Sciatic nerve (tissue), 2 donors: Measurements from ENCODE around the gene NELL1. TPM values are rescaled to one million over a fixed set of nuclear protein-coding genes. Genes with fewer than 3 reads are reported as not detected.

Source experiments
- ATAC-seq: fragments of 200-7000 bp; cut with Tn5 transposase; one replicate; pipeline ENCODE4 v1.9.1; 2020; ENCODE audit warnings: mild to moderate bottlenecking, moderate library complexity
- DNase-seq: peaks from one replicate; pipeline ENCODE4 v3.0.0-alpha.2; 2020; ENCODE audit warnings: low spot score
- intact Hi-C: fragments of 100-400 bp; cut with DNase I; formaldehyde crosslinking; loops from one replicate; pipeline ENCODE4 v1.14.2; 2022
- total RNA-seq: library from RNA; stranded (reverse); fragmentation: NEBNext Ultra II Directional; extraction: Animal tissue kit (Norgen Biotek cat#: 25700); gene quantifications from one replicate; pipeline ENCODE4 v1.2.1, GENCODE V29; 2021
- donor health status: DM: no; HTN: no; CAD: no.
- donor health status: DM: no; HTN: no; CAD: no.

The NELL1 gene
- total RNA-seq: 0.18 TPM

GRCh38 chr11:20668844-20669819, at the start of gene NELL1:
Gene NELL1 (plus strand): TSS chr11:20669586.
- intact Hi-C loops: no loop called here
- ATAC-seq (no peak), DNase-seq (no peak)

GRCh38 chr11:20620988-20621387, 48.4 kb upstream of the NELL1 start:
- DNase-seq: no peak
- intact Hi-C loops: no loop called here
- no peak for ATAC-seq

GRCh38 chr11:20621679-20622078, 47.7 kb upstream of the NELL1 start:
- no peak for ATAC-seq
- no peak for DNase-seq
- intact Hi-C loops: no loop called here

- ATAC-seq (no peak), DNase-seq (no peak)
- intact Hi-C loops: no loop called here
Observed at GRCh38 chr11:20623252-20623651, 46.1 kb upstream of the NELL1 start.

GRCh38 chr11:20626279-20626678, 43.1 kb upstream of the NELL1 start:
- intact Hi-C loops: no loop called here
- ATAC-seq (no peak), DNase-seq (no peak)

GRCh38 chr11:20627026-20627425, 42.4 kb upstream of the NELL1 start:
- intact Hi-C loops: no loop called here
- ATAC-seq: no peak
- DNase-seq: no peak

- no peak for DNase-seq
- no peak for ATAC-seq
- intact Hi-C loops: no loop called here
Observed at GRCh38 chr11:20627701-20628100, 41.7 kb upstream of the NELL1 start.

- intact Hi-C loops: no loop called here
- no peak for DNase-seq
- no peak for ATAC-seq
Observed at GRCh38 chr11:20631519-20632168, 37.7 kb upstream of the NELL1 start.

- DNase-seq (no peak), ATAC-seq (no peak)
- intact Hi-C loops: no loop called here
Observed at GRCh38 chr11:20632169-20632532, 37.2 kb upstream of the NELL1 start.

GRCh38 chr11:20634044-20634443, 35.3 kb upstream of the NELL1 start:
- DNase-seq (no peak), ATAC-seq (no peak)
- intact Hi-C loops: no loop called here

- intact Hi-C loops: no loop called here
- ATAC-seq: no peak
- DNase-seq: no peak
Observed at GRCh38 chr11:20634781-20635180, 34.6 kb upstream of the NELL1 start.

- intact Hi-C loops: no loop called here
- ATAC-seq (no peak), DNase-seq (no peak)
Observed at GRCh38 chr11:20638074-20638473, 31.3 kb upstream of the NELL1 start.

- DNase-seq (no peak), ATAC-seq (no peak)
- intact Hi-C loops: loop anchor here (10.0 kb wide), 1 partner anchor 1665 kb away; no protein-coding TSS in a partner anchor
Observed at GRCh38 chr11:20639688-20640087, 29.7 kb upstream of the NELL1 start.

- no peak for DNase-seq
- intact Hi-C loops: loop anchor here (10.0 kb wide), 1 partner anchor 1664 kb away; no protein-coding TSS in a partner anchor
- ATAC-seq: no peak
Observed at GRCh38 chr11:20640401-20640800, 29.0 kb upstream of the NELL1 start.

- intact Hi-C loops: loop anchor here (10.0 kb wide), 1 partner anchor 1660 kb away; no protein-coding TSS in a partner anchor
- ATAC-seq (no peak), DNase-seq (no peak)
Observed at GRCh38 chr11:20644360-20644759, 25.0 kb upstream of the NELL1 start.

- DNase-seq: no peak
- intact Hi-C loops: loop anchor here (10.0 kb wide), 1 partner anchor 1657 kb away; no protein-coding TSS in a partner anchor
- ATAC-seq: peak; percentile 42
Observed at GRCh38 chr11:20647976-20648565, 21.3 kb upstream of the NELL1 start.

- intact Hi-C loops: no loop called here
- DNase-seq (no peak), ATAC-seq (no peak)
Observed at GRCh38 chr11:20652150-20652806, 17.1 kb upstream of the NELL1 start.

GRCh38 chr11:20654038-20654437, 15.3 kb upstream of the NELL1 start:
- no peak for DNase-seq
- intact Hi-C loops: no loop called here

GRCh38 chr11:20656901-20657300, 12.5 kb upstream of the NELL1 start:
- DNase-seq (no peak), ATAC-seq (no peak)
- intact Hi-C loops: no loop called here

More at GRCh38 chr11:20654038-20654437, 15.3 kb upstream of the NELL1 start:
- ATAC-seq: no peak
